ENCODE data around the gene KLF11.

Gene KLF11

DNA sequence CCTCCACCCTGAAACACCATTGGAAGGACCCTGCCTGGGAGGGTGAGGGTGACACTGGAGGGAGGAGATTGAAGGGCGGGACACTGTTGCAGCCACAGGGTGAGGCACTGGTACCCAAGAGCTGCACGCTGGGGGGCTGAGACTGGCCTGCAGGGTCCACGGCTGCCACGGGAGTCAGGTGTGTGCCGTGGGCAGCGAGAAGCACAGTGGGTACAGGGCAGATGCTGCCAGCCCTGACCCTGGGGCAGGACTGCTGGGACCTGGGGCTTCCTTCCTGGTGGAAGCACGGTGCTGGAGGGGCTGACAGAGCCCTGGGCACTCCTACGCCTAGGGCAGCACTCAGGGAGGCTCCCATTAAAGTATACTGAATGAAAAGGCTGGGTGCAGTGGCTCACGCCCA lies 20.2 kb downstream of the KLF11 start:
- TF ChIP-seq, protein P1, sequence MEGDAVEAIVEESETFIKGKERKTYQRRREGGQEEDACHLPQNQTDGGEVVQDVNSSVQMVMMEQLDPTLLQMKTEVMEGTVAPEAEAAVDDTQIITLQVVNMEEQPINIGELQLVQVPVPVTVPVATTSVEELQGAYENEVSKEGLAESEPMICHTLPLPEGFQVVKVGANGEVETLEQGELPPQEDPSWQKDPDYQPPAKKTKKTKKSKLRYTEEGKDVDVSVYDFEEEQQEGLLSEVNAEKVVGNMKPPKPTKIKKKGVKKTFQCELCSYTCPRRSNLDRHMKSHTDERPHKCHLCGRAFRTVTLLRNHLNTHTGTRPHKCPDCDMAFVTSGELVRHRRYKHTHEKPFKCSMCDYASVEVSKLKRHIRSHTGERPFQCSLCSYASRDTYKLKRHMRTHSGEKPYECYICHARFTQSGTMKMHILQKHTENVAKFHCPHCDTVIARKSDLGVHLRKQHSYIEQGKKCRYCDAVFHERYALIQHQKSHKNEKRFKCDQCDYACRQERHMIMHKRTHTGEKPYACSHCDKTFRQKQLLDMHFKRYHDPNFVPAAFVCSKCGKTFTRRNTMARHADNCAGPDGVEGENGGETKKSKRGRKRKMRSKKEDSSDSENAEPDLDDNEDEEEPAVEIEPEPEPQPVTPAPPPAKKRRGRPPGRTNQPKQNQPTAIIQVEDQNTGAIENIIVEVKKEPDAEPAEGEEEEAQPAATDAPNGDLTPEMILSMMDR (IDR thresholded peaks at IDR 0.05; ENCODE audit: insufficient read depth, low read depth, low read length, missing control alignments) = no peak
- no peak for DNase-seq (ENCODE audit: low read depth)
- H3K4me3 ChIP-seq (ENCODE audit: low read length) = no peak overlapping the region

DNA sequence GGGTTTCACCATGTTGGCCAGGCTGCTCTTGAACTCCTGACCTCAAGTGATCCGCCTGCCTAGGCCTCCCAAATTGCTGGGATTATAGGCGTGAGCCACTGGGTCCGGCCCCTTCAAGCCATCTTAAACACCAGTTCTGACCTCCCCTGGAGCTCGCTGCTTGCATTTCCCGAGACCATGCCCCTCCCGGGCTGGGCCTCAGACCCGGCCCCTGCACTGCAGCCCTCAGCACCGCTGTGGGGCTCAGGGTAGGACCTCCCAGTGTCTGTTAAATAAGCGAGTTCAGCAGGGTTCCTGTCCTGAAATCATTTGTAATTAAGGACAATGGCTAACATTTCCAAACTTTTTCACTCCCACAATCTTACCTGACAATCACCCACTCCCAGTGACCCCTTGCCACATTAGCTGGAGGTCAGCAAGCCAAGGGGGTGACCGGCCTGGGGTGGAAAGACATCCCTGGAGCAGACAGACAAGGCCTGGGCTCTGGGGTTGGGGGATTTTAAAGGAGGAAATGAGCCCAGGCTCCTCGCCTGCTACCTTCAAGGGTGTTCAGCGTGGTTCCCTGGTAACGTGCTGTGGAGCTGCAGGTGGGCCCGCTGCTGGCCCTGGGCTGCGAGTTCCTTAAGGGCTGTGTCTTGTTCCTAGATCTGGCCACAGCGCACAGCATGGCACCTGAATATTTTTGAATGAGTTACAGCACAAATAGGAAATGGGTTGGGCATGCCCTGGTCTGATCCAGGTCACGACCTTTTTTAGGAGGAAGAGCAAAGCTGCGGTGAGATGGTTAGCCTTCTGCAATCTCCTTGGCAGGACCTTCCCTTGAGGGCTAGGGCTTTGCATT lies 21.8 kb downstream of the KLF11 start:
- DNase-seq (ENCODE audit: low read depth) = no peak
- TF ChIP-seq, protein P1 (IDR thresholded peaks at IDR 0.05; ENCODE audit: insufficient read depth, low read depth, low read length, missing control alignments) = no peak
- H3K4me3 ChIP-seq (ENCODE audit: low read length) = no peak overlapping the region

DNA sequence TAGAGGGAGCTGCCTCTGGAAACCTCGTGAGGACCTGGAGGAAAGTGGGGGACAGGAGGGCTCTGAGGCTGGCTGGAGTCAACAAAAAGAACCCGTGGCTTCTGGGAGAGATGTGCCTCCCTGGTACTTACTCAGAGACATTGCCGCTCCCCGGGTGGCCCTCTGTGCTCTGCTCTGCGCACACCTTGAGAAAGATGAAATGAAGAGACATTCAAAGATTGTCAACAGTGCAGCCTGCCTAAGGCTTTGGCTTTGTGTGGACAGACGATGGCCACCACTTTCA lies 22.4 kb downstream of the KLF11 start:
- TF ChIP-seq, protein P1 (IDR thresholded peaks at IDR 0.05; ENCODE audit: insufficient read depth, low read depth, low read length, missing control alignments) = no peak
- H3K4me3 ChIP-seq (ENCODE audit: low read length) = no peak overlapping the region
- no peak for DNase-seq (ENCODE audit: low read depth)

DNA sequence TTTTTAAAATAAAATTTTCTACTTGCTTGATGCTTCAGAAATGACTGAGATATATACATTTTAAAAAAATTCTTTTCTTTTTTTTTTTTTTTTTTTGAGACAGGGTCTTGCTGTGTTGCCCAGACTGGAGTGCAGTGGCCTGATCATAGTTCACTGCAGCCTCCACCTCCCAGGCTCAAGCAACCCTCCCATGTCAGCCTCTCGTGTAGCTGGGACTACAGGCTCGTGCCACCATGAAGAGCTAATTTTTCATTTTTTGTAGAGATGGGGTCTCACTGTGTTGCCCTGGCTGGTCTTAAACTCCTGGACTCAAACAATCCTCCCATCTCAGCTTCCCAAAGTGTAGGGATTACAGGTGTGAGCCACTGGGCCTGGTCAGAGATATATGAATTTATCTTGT lies 24.0 kb downstream of the KLF11 start:
- H3K4me3 ChIP-seq (ENCODE audit: low read length) = no peak overlapping the region

DNA sequence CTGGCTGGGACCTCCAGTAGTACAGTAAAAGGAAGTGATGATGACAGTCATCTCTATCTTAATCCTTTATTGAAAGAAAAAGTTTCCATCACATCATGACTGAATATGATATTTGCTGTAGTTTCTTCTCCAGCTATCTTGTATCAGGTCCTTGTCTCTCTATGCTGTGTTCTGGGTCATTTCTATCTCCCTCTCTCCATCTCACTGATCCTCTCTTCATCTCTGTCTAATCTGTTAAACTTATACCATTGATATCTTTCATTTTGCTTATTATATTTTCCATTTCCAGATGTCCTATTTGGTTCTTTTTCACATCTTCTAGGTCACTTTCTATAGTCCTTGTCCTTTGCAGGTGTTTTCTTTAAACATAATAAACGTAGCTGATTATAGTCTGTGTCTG lies 24.5 kb downstream of the KLF11 start:
- TF ChIP-seq, protein P1 (IDR thresholded peaks at IDR 0.05; ENCODE audit: insufficient read depth, low read depth, low read length, missing control alignments) = no peak
- no peak overlapping the region for H3K4me3 ChIP-seq (ENCODE audit: low read length)
- no peak for DNase-seq (ENCODE audit: low read depth)

More for the DNA sequence above, 24.0 kb downstream of the KLF11 start:
- TF ChIP-seq, protein P1 (IDR thresholded peaks at IDR 0.05; ENCODE audit: insufficient read depth, low read depth, low read length, missing control alignments) = no peak
- DNase-seq (ENCODE audit: low read depth) = no peak

DNA sequence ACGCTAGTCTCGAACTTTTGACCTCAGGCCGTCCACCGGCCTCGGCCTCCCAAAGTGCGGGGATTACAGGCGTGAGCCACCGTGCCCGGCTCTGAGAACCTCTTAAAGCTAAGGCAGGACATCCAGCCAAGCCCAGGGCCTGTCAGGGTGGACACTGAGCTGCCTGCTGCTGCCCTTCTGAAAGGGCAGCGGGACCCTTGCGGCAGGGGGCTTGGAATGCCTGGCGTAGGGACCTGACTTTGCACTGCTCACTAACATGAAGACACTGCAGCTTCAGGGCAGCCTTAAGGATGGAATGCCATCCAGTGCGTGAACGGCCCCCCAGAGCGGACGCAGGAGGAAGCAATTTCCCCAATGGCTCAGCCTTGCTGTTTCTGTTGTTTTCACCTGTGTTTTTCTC lies 27.8 kb downstream of the KLF11 start:
- TF ChIP-seq, protein P1 (IDR thresholded peaks at IDR 0.05; ENCODE audit: insufficient read depth, low read depth, low read length, missing control alignments) = no peak
- H3K4me3 ChIP-seq (ENCODE audit: low read length) = no peak overlapping the region
- no peak for DNase-seq (ENCODE audit: low read depth)

DNA sequence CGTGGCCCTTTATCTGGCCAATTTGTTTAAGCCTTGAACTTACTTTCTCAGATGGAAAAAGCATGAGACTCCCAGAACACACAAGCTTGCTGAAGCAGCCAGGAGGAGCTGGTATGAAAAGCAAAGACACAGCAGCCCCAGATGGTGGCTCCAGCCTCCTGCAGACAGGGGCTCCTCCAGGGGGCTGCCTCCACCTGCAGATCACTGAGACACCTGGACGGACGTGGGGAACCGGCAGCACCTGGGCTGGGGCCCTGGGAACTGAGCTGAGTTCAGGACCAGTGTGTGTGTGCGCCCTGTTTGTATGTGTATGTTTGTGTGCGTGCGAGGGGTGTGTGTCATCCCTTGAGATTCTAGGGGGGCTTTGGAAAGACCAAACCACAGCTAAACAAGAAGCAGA lies 28.2 kb downstream of the KLF11 start:
- TF ChIP-seq, protein P1 (IDR thresholded peaks at IDR 0.05; ENCODE audit: insufficient read depth, low read depth, low read length, missing control alignments) = no peak
- no peak overlapping the region for H3K4me3 ChIP-seq (ENCODE audit: low read length)
- no peak for DNase-seq (ENCODE audit: low read depth)

Data from epithelial cell of esophagus (primary cell).